Activated T-helper 9 cell treated with anti-CD3 and anti-CD28 coated beads, Interleukin-2, amount 50 U/mL, for 16 hours (primary cell): Measurements from ENCODE around the gene PARP6.

Source experiments
- DNase-seq: peaks from one replicate; pipeline ENCODE4 v3.0.0-alpha.2; 2020; ENCODE audit warnings: low read depth

The PARP6 gene

GRCh38 chr15:72231066-72231832 is 41.1 kb downstream of the PARP6 start, which contains the start of gene PKM:
Gene PKM (minus strand): TSS chr15:72231190. CDS start chr15:72219097, 12,093 bp downstream.
- DNase-seq: peak; percentile 94

DNA sequence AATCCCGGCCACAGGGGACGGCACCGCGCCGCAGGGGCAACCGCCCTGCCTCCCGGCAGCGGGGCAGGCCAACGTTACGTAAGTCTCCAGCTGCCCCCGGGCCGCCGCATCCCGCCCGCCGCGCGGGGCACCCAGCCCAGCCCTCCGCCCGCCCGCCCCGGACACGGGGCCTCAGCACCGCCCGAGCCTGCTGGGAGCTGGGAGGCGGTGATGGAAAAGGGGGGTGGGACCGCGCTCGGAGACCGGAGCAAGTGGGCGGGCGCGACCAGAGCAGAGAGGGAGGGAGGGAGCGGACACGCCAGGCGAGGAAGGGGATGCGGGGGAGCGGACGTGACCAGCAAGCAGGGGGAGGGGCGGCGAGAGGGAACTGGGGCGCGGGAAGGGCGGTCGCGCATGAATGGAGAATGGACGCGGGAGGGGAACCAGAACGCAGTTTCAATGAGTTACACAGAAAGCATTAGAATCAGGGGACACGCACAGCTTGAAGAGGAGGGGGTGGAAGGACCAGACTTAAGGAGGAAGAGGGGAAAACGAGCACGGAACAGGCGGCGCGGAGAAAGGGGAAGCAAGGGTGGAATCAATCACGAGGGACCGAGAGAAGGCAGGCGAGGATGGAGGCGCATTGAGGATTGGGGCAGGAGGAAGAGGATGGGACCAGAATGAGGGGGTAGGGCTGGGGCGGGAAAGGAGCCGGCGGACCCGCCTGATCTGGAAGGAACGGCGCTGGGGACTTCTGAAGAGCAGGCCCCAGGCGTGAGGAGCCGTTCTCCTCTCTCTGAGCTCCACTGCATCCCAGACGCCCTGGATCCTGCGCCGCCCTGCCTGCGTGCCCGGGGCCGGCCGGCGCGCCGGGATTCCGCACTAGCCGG is 41.9 kb downstream of the PARP6 start:
- DNase-seq: peak; percentile 73

GRCh38 chr15:72229947-72230196 is 42.5 kb downstream of the PARP6 start:
- DNase-seq: no peak

- no peak for DNase-seq
Measured at GRCh38 chr15:72229076-72229946, 43.0 kb downstream of the PARP6 start.

DNA sequence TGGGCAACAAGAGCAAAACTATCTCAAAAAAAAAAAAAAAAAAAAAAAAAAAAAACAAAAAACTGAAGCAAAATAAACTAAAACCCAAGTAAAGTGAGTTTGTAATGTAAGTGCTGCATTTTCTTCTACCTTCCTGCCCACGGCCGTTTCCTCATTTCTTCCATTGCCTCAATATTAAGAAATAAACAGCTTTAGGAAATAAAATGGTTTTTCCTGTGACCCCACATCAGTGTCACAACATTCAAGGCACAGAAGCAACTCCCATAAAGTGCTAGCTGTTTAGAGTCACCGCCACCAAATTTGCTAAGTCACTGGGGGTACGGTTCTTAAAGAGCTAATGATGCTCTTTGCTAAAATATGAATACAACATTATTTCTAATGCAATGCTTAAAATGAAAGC is 44.6 kb downstream of the PARP6 start:
- no peak for DNase-seq

- DNase-seq: peak; percentile 34
Measured at GRCh38 chr15:72227192-72227586, 45.2 kb downstream of the PARP6 start.

DNA sequence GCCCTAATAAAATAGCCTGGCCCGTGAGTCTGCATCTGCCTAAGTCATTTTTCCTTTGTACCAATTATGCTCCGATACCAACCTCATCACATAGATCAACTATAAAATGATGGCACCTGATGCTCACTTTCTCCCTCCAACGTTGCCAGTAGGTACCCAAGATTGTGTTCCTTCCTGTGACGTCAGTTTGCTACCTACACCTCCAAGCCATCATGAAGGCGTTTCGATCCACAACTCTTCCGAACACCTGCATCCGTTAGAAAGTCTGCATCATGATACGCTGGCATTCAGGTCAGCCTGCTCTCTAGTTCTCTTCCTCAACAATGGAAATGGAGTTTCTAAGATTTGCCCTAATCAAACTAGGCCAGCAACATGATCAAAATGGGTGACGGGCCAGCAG is 49.1 kb downstream of the PARP6 start:
- no peak for DNase-seq

- DNase-seq: no peak
Measured at GRCh38 chr15:72222393-72222792, 50.0 kb downstream of the PARP6 start.

- DNase-seq: no peak
Measured at GRCh38 chr15:72220687-72221086, 51.7 kb downstream of the PARP6 start.

DNA sequence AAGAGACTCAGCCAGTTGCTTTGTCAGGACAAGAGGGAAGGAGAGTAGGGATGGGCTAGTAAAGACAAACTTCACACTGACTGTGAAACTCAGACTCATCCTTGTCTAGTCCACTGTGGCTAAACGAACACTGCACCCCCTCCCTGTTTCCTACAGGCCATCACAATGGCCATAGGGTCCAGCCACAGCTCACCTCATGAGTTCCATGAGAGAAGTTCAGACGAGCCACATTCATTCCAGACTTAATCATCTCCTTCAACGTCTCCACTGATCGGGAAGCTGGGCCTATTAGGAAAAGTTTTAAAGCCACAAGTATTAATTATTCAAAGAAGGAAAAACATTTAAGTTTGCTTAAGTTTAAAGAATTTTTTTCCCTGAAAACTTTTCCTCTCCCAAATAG is 55.1 kb downstream of the PARP6 start:
- no peak for DNase-seq

DNA sequence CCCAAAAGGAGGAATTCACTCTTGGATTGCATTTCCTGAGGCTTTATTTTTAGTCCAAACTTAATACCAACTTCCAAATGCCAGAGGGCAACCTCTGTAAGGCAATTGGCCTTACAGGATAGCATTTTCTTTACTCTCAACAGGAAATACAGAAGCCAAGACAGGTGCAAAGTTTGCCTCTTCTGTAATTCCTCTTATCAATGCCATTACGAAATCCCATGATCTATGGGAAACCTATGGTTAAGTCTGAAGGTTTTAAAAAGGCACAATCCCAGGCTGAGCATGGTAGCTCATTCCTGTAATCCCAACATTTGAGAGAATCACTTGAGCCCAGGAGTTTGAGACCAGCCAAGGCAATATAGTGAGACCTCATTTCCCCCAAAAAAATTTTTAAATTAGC is 56.3 kb downstream of the PARP6 start:
- DNase-seq: no peak

DNA sequence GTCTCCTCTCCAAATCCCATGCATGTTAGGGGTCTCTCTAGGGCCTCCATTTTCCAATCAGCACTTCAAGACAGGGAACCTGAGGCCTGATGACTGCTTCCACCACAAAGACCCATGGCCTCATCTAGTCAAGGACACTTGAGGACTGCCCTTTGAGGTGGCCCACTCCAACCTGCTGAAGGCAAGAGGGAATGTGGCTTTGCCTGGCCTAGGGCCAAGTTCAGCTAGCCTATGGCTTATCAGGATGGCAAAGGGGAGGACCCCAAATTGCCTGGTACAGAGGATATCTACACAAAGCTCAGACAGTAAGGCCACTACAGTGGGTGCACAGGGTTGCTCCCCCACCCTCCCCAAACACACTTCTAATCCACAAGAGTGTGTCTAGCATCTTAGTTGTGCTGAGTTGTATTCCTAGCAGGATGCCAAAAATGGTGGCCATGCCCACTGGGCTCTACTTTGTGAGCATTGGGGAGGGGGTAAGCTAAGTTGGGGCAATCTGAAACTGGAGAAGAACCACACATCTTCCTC is 64.7 kb downstream of the PARP6 start:
- no peak for DNase-seq

DNA sequence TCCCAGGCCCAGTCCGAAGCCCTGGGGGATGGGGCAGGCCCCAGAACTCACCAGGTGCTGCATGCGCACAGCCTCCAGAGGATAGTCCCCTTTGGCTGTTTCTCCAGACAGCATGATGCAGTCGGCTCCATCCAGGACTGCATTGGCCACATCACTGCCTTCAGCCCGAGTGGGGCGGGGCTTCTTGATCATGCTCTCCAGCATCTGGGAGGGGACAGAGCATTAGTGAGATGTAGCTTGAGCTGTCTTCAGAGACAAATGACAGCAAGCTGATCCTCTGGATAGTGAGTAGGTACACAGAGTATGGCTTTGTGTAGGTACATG is 65.7 kb downstream of the PARP6 start:
- no peak for DNase-seq

DNA sequence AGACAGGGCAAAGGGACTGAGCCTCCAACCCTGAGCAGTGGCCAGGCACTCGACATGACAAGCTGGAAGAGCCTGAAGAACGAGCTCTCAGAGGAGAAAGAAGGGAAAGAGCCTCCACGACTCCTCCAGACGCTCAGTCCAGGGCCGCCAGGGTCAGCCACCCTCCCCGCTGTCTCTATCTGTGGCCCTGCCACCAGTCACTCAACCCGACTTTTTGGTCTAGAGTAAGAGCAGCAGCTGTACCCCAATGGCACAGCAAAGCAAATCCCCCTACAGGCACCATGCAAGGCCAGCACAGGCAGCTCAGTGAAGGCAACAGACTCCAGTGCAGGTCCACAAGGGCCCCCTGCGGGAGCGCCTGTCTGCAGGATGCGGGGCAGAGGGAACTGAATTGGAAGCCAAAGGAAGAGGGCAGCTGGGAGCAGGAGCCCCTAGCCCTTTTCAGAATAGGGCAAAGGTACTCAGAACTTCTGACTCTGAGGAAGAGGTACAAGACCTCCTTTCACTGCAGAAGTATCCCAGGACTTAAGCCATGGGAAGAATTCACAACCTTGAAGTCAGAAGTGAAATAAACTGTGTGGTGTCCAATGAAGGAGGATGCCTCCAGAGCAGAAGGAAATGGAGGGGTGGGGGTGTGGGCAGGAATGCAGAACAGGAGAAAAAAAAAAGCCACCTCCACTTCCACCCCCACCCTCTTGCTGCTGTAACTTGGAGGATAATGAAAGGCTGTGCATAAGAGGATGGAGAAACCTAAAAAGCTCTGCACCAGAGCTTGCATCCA is 66.3 kb downstream of the PARP6 start:
- no peak for DNase-seq

- no peak for DNase-seq
Measured at GRCh38 chr15:72205273-72205672, 67.1 kb downstream of the PARP6 start.

DNA sequence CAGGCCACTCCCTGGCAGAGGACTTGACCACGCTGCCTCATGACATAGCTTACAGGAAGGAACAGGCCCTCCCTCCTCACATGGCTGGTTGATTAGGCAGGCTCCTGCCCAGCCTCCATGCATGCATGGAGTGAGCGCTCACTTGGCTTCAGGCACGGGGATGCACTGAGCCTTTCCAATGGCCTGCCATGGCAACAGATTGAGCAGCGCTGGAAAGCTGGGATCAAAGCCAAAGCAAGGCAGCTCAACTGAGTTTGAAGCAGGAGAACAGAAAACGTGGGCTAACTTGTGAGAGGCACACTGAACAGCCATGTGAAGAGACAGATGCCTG is 68.9 kb downstream of the PARP6 start:
- no peak for DNase-seq

DNA sequence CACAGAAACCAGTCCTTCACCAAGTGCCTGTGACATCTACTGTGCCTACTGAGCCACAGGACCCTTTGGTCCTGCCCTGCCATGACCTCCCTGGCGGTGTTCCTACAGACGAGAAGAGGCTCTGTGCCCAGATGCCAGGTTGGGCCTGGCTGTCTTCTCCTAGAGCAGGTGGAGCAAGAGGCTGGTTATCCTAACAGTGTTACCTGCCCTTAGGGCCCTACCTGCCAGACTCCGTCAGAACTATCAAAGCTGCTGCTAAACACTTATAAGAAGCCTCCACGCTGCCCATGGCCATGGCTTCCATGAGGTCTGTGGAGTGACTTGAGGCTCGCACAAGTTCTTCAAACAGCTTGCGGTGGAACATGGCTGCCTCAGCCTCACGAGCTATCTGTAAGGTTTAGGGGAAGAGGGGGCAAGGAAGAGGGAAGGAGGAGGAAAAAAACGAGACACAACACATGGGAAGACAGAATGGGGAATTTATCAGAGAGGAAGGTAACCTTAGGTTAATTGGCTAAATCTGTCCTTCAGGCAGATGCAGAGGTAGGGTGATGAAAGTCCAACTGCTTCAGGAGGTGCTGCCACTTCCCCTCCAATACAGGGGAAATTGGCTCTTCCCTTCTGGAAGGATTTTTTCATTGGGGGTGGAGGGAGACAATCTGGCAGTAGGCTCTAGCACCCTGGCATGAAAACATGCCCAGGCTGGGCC is 69.4 kb downstream of the PARP6 start:
- DNase-seq: no peak

- no peak for DNase-seq
Measured at GRCh38 chr15:72202302-72202701, 70.1 kb downstream of the PARP6 start.

- no peak for DNase-seq
Measured at GRCh38 chr15:72201391-72201921, 70.9 kb downstream of the PARP6 start.

GRCh38 chr15:72200395-72201237 is 71.7 kb downstream of the PARP6 start:
- no peak for DNase-seq
